ENCODE results near the gene TH. TPM values are rescaled to one million over a fixed set of nuclear protein-coding genes. Genes with fewer than 3 reads are reported as not detected.

TH gene
- polyA plus RNA-seq, 1 of the 3 experiments (the other 2 are of a cell fraction): not detected

DNA sequence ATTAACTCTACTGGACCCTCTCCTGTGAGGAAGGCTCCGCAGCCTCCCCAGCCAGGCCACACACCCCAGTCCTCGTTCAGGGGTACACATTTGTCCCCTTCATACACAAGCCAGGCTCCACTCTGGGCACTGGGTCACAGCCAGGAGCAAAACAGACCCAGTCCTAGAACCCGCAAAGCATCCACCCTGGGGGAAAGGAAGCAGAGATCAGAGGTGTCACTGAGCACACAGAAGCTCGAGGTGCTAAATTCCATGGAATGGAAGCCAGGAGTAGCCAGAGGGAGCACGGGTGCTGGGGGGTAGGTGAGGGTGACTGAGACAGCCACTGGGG is 43.6 kb upstream of the TH start:
- no peaks in the 10 kb centered on the region for H4K20me1 ChIP-seq (ENCODE audit: insufficient read depth)
- CTCF ChIA-PET: interaction anchor here (1.6 kb wide), 1 partner anchor 21 kb away, joined by 7 read pairs; no protein-coding TSS in a partner anchor
- 60% methylated on average over 5 of the region's 5 CpGs for WGBS (ENCODE audit: low lambda C conversion rate)
- H3K27ac ChIP-seq (ENCODE audit: low read depth in 2 of 2, low read length in 1 of 2): no peak overlapping the region
- no peaks in the 10 kb centered on the region for H3K9me2 ChIP-seq
- no peaks in the 10 kb centered on the region for H3K27me3 ChIP-seq (ENCODE audit: insufficient read depth)
- H3K79me2 ChIP-seq (ENCODE audit: insufficient read depth): no peaks in the 10 kb centered on the region
- H3K4me1 ChIP-seq (ENCODE audit: control insufficient read depth in 1 of 2, insufficient read depth in 2 of 2, low read depth in 1 of 2, low read length in 1 of 2): peaks cover 0 to 7% of the 10 kb centered on the region in 2 experiments; a peak in 1 of 4 replicates
- no peak overlapping the region for H3K4me2 ChIP-seq
- H3K36me3 ChIP-seq (replicated peaks in 1 of 2; ENCODE audit: control insufficient read depth in 1 of 2, insufficient read depth in 2 of 2, low read length in 1 of 2): no peaks in the 10 kb centered on the region
- no peak for DNase-seq
- TF ChIP-seq SIN3A (IDR thresholded peaks at IDR 0.05; ENCODE audit: borderline replicate concordance, low read depth, low read length) (no peak), YY1 (IDR thresholded peaks at IDR 0.05; ENCODE audit: low read depth) (no peak), FOSL2 (IDR thresholded peaks at IDR 0.05; ENCODE audit: borderline replicate concordance, low read depth) (no peak), TCF12 (IDR thresholded peaks at IDR 0.05) (no peak), RFX5 (IDR thresholded peaks at IDR 0.05; ENCODE audit: low read length) (no peak), GATA2 (CRISPR knock-in tag; IDR thresholded peaks at IDR 0.05) (no peak), GABPA (IDR thresholded peaks at IDR 0.05; ENCODE audit: low read depth) (no peak)
- TF ChIP-seq, protein P1, sequence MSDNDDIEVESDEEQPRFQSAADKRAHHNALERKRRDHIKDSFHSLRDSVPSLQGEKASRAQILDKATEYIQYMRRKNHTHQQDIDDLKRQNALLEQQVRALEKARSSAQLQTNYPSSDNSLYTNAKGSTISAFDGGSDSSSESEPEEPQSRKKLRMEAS (IDR thresholded peaks at IDR 0.05; ENCODE audit: low read depth): no peak
- TF ChIP-seq, protein P2, sequence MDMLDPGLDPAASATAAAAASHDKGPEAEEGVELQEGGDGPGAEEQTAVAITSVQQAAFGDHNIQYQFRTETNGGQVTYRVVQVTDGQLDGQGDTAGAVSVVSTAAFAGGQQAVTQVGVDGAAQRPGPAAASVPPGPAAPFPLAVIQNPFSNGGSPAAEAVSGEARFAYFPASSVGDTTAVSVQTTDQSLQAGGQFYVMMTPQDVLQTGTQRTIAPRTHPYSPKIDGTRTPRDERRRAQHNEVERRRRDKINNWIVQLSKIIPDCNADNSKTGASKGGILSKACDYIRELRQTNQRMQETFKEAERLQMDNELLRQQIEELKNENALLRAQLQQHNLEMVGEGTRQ (IDR thresholded peaks at IDR 0.05; ENCODE audit: borderline replicate concordance, low read depth, low read length): no peak
- TF ChIP-seq, protein P3, sequence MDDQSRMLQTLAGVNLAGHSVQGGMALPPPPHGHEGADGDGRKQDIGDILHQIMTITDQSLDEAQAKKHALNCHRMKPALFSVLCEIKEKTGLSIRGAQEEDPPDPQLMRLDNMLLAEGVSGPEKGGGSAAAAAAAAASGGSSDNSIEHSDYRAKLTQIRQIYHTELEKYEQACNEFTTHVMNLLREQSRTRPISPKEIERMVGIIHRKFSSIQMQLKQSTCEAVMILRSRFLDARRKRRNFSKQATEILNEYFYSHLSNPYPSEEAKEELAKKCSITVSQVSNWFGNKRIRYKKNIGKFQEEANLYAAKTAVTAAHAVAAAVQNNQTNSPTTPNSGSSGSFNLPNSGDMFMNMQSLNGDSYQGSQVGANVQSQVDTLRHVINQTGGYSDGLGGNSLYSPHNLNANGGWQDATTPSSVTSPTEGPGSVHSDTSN (IDR thresholded peaks at IDR 0.05): no peak
- TF ChIP-seq, protein P4, sequence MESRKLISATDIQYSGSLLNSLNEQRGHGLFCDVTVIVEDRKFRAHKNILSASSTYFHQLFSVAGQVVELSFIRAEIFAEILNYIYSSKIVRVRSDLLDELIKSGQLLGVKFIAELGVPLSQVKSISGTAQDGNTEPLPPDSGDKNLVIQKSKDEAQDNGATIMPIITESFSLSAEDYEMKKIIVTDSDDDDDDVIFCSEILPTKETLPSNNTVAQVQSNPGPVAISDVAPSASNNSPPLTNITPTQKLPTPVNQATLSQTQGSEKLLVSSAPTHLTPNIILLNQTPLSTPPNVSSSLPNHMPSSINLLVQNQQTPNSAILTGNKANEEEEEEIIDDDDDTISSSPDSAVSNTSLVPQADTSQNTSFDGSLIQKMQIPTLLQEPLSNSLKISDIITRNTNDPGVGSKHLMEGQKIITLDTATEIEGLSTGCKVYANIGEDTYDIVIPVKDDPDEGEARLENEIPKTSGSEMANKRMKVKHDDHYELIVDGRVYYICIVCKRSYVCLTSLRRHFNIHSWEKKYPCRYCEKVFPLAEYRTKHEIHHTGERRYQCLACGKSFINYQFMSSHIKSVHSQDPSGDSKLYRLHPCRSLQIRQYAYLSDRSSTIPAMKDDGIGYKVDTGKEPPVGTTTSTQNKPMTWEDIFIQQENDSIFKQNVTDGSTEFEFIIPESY (IDR thresholded peaks at IDR 0.05; ENCODE audit: borderline replicate concordance, low read depth): no peak
- H2AFZ ChIP-seq (ENCODE audit: low read depth): no peak overlapping the region
- H3F3A ChIP-seq (replicated peaks; ENCODE audit: insufficient read depth): no peaks in the 10 kb centered on the region
- H3K4me3 ChIP-seq (ENCODE audit: low read depth in 2 of 2, low read length in 1 of 2): no peak overlapping the region
- POLR2A ChIA-PET: no interaction called here
- H3K9ac ChIP-seq: no peak overlapping the region
- H3K9me3 ChIP-seq: no peaks in the 10 kb centered on the region

DNA sequence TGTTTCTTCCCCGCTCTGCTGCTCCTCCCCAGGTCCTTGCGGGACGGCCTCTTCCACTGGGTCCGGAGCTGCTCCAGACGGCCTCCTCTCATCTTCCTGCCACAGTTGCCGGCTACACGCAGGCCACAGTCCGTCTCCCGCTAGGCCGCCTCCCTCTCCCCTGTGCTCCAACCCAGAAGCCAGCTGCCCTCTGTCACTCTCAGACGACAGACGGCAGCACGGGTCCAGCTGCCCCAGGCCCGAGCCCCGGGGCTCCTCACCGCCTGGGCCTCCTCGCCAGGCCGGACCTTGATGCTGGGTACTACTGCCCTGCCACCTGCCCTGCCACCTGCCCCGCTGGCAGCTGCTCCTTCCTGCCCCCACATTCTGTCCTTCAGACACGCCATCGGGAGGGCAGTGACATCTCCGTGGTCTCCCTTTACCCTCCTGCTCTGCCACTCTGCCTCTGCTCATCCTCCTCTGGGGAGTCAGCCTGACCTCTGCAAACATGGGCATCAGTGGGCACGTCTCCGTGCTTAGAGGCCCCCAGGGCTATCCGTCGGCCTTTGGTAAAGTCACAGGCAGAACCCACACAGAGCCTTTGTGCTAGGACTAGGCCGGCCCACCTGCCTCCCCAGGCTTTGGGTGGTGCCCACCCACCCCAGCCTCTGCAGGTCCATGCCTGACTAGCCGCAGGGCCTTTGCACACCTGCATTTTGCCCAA is 43.1 kb upstream of the TH start:
- Histone ChIP-seq H3K36me3 (replicated peaks in 1 of 2; ENCODE audit: control insufficient read depth in 1 of 2, insufficient read depth in 2 of 2, low read length in 1 of 2) (no peaks in the 10 kb centered on the region), H3K9ac (no peak overlapping the region), H3K9me3 (no peaks in the 10 kb centered on the region), H3K27me3 (ENCODE audit: insufficient read depth) (no peaks in the 10 kb centered on the region), H3K4me3 (ENCODE audit: low read depth in 2 of 2, low read length in 1 of 2) (no peak overlapping the region), H3F3A (replicated peaks; ENCODE audit: insufficient read depth) (no peaks in the 10 kb centered on the region), H3K4me1 (ENCODE audit: control insufficient read depth in 1 of 2, insufficient read depth in 2 of 2, low read depth in 1 of 2, low read length in 1 of 2) (peaks cover 0 to 7% of the 10 kb centered on the region in 2 experiments; a peak in 1 of 4 replicates), H3K79me2 (ENCODE audit: insufficient read depth) (no peaks in the 10 kb centered on the region), H3K27ac (ENCODE audit: low read depth in 2 of 2, low read length in 1 of 2) (no peak overlapping the region), H3K4me2 (no peak overlapping the region), H3K9me2 (no peaks in the 10 kb centered on the region), H4K20me1 (ENCODE audit: insufficient read depth) (no peaks in the 10 kb centered on the region), H2AFZ (ENCODE audit: low read depth) (no peak overlapping the region)
- POLR2A ChIA-PET: no interaction called here
- CTCF ChIA-PET: interaction anchor here (1.6 to 2.8 kb wide), 2 partner anchors 20 to 206 kb away, joined by 7 to 9 read pairs; no protein-coding TSS in a partner anchor
- TF ChIP-seq GABPA (IDR thresholded peaks at IDR 0.05; ENCODE audit: low read depth): no peak
- TF ChIP-seq, protein P1 (IDR thresholded peaks at IDR 0.05; ENCODE audit: low read depth): no peak
- peak; percentile 43 for DNase-seq
- WGBS (ENCODE audit: low lambda C conversion rate): 66% methylated on average over 21 of the region's 28 CpGs
